Transverse colon (tissue), 4 donors: ENCODE measurements around the gene LBHD2. TPM values are rescaled to one million over a fixed set of nuclear protein-coding genes. Genes with fewer than 3 reads are reported as not detected.
A peak's percentile ranks its signal among the peaks of the same experiment; 100 is the strongest.
"Not testable (repeated sequence)": the region's sequence is repeated elsewhere in the genome, so short reads cannot be mapped to it uniquely, and the experiment has no call there.

ENCODE experiments used
- DNase-seq: peaks from one replicate; pipeline ENCODE4 v3.0.0-alpha.2; 2019
- H3K27ac ChIP-seq, 4 donors: fragments of 200-600 bp; sonication (generic); 2 replicates each; pipeline ENCODE4 v1.5.1; 2016 to 2018; ENCODE audit warnings: inconsistent platforms in 4 of 4
- H3K27me3 ChIP-seq: fragments of 200-600 bp; sonication (generic); 2 replicates; pipeline ENCODE4 v1.5.1; 2017; ENCODE audit warnings: inconsistent platforms
- H3K36me3 ChIP-seq, 4 donors: fragments of 200-600 bp; sonication (generic); 2 replicates each; pipeline ENCODE4 v1.5.1; 2017 to 2019; ENCODE audit warnings: inconsistent platforms in 4 of 4
- H3K4me1 ChIP-seq, 4 donors: fragments of 200-600 bp; sonication (generic); 2 replicates each; pipeline ENCODE4 v1.5.1; 2017 to 2020; ENCODE audit warnings: inconsistent platforms in 4 of 4
- H3K4me3 ChIP-seq, 4 donors: fragments of 200-600 bp; sonication (generic); 1 replicate in 1 of 4; 2 replicates in 3 of 4; pipeline versions ENCODE4 v1.5.1 to v1.6.1; 2017 to 2019; ENCODE audit warnings: inconsistent platforms in 4 of 4
- H3K9me3 ChIP-seq, 2 donors: fragments of 200-600 bp; sonication (generic); 2 replicates each; pipeline ENCODE4 v1.5.1; 2017 to 2019; ENCODE audit warnings: inconsistent platforms in 2 of 2
- CTCF ChIP-seq, 5 experiments: fragments of 200-600 bp in 3 of 5; fragments of 450-650 bp in 2 of 5; sonication (generic) in 3 of 5; IDR thresholded peaks; 1 replicate in 2 of 5; 2 replicates in 3 of 5; pipeline ENCODE4 v1.5.1; 2016 to 2017; ENCODE audit warnings: antibody characterized with exemption in 5 of 5, inconsistent platforms in 3 of 5, mild to moderate bottlenecking in 2 of 5, moderate library complexity in 1 of 5
- EP300 ChIP-seq: sonication (generic); formaldehyde crosslinking; IDR thresholded peaks from one replicate; pipeline ENCODE4 v1.6.1; 2017; ENCODE audit warnings: antibody characterized with exemption, low read depth
- POLR2A ChIP-seq: fragments of 450-650 bp; IDR thresholded peaks from one replicate; pipeline ENCODE4 v1.6.1; 2016; ENCODE audit warnings: antibody characterized with exemption, mild to moderate bottlenecking, moderate library complexity
- POLR2AphosphoS5 ChIP-seq, 3 donors: sonication (generic); formaldehyde crosslinking; IDR thresholded peaks; one replicate each; pipeline ENCODE4 v1.6.1; 2016; ENCODE audit warnings: antibody characterized with exemption in 3 of 3
- WGBS, 2 donors: methylation state at CpG; one replicate each; pipeline ENCODE4 v1.1.5; 2018; ENCODE audit warnings: low coverage in 1 of 2; 5-methylcytosine and 5-hydroxymethylcytosine counted together
- in situ Hi-C, 4 donors: fragments of 200-750 bp; cut with MboI; loops; one replicate each; pipeline versions ENCODE4 v1.15.0 to v1.15.1; 2017; ENCODE audit warnings: low sequenced_read_pairs in 3 of 4, low pct_ligation_motif_present in 1 of 4, low pct_unique_long_range_greater_than_20kb in 1 of 4
- intact Hi-C: fragments of 100-400 bp; cut with DNase I; formaldehyde crosslinking; loops from one replicate; pipeline ENCODE4 v1.15.1; 2023; ENCODE audit warnings: low total_unique reads
- total RNA-seq, 4 donors: library from RNA; depleted of rRNA; stranded (reverse); fragments of >200 nt; gene quantifications; one replicate each; pipeline ENCODE4 v1.1.0, GENCODE V29; 2016

LBHD2 gene
- not detected for total RNA-seq

GRCh38 chr14:103084021-103084919 is at the start of gene LBHD2:
Gene LBHD2 (plus strand): TSS chr14:103084210. CDS start chr14:103086013, 1,803 bp downstream.
- in situ Hi-C loops (loop anchor here in 2 of 4 donors (10.0 to 25.0 kb wide), 2 partner anchors 201 to 203 kb away; no protein-coding TSS in a partner anchor), intact Hi-C loops (no loop called here)
- DNase-seq = no peak
- H3K27ac ChIP-seq = no peak within 1 kb of the TSS
- WGBS, 2 donors = 21 to 45% methylated on average over 2 to 38 of the region's 61 CpGs
- peaks cover 0 to 7% (median 6%) of the 10 kb centered on the region in 4 donors for H3K4me1 ChIP-seq
- H3K36me3 ChIP-seq = no peaks in the 10 kb centered on the region
- peak within 1 kb of the TSS in 1 of 4 donors; percentile 20 for H3K4me3 ChIP-seq
- no peak for TF ChIP-seq POLR2A
- TF ChIP-seq CTCF (IDR thresholded peaks at IDR 0.05) = no peak
- TF ChIP-seq POLR2AphosphoS5 (IDR thresholded peaks at IDR 0.05) = no peak
- no peak for TF ChIP-seq EP300
- H3K27me3 ChIP-seq = peaks cover 26% of the 10 kb centered on the region
- H3K9me3 ChIP-seq = no peaks in the 10 kb centered on the region

GRCh38 chr14:103041464-103041863 is 42.5 kb upstream of the LBHD2 start:
- intact Hi-C loops = no loop called here
- Histone ChIP-seq H3K9me3 (no peaks in the 10 kb centered on the region), H3K27me3 (no peaks in the 10 kb centered on the region), H3K27ac (no peak overlapping the region), H3K4me3 (no peak overlapping the region), H3K36me3 (peaks cover 0 to 5% (median 0%) of the 10 kb centered on the region in 4 donors), H3K4me1 (peaks cover 5 to 23% (median 7%) of the 10 kb centered on the region in 4 donors)
- 70 to 97% methylated on average over 2 to 20 of the region's 20 CpGs for WGBS, 2 donors
- in situ Hi-C loops = no loop called here
- TF ChIP-seq EP300 (no peak), POLR2AphosphoS5 (IDR thresholded peaks at IDR 0.05) (no peak), POLR2A (no peak), CTCF (IDR thresholded peaks at IDR 0.05) (no peak)
- no peak for DNase-seq

GRCh38 chr14:103043257-103044015 is 40.6 kb upstream of the LBHD2 start:
- in situ Hi-C loops = no loop called here
- DNase-seq = no peak
- H3K4me1 ChIP-seq = peaks cover 5 to 25% (median 7%) of the 10 kb centered on the region in 4 donors
- intact Hi-C loops = no loop called here
- TF ChIP-seq POLR2A = no peak
- no peak for TF ChIP-seq CTCF (IDR thresholded peaks at IDR 0.05)
- TF ChIP-seq POLR2AphosphoS5 (IDR thresholded peaks at IDR 0.05) = no peak
- TF ChIP-seq EP300 = no peak
- no peaks in the 10 kb centered on the region for H3K27me3 ChIP-seq
- H3K27ac ChIP-seq = no peak overlapping the region
- no peaks in the 10 kb centered on the region for H3K9me3 ChIP-seq
- WGBS, 2 donors = 88 to 90% methylated on average over 7 to 8 of the region's 8 CpGs
- no peak overlapping the region for H3K4me3 ChIP-seq
- peaks cover 0 to 5% (median 0%) of the 10 kb centered on the region in 4 donors for H3K36me3 ChIP-seq

GRCh38 chr14:103045371-103045869 is 38.6 kb upstream of the LBHD2 start:
- TF ChIP-seq CTCF (IDR thresholded peaks at IDR 0.05) (no peak), EP300 (no peak), POLR2AphosphoS5 (IDR thresholded peaks at IDR 0.05) (no peak), POLR2A (no peak)
- intact Hi-C loops (no loop called here), in situ Hi-C loops (no loop called here)
- H3K36me3 ChIP-seq = peaks cover 0 to 5% (median 0%) of the 10 kb centered on the region in 4 donors
- no peak overlapping the region for H3K4me3 ChIP-seq
- DNase-seq = no peak
- H3K27me3 ChIP-seq = no peaks in the 10 kb centered on the region
- no peak overlapping the region for H3K27ac ChIP-seq
- WGBS, 2 donors = 46 to 51% methylated on average over 6 to 15 of the region's 15 CpGs
- no peaks in the 10 kb centered on the region for H3K9me3 ChIP-seq
- peaks cover 5 to 25% (median 7%) of the 10 kb centered on the region in 4 donors for H3K4me1 ChIP-seq

- intact Hi-C loops, H3K9me3 ChIP-seq, in situ Hi-C loops, H3K27me3 ChIP-seq, DNase-seq, H3K4me3 ChIP-seq, H3K27ac ChIP-seq, H3K36me3 ChIP-seq: not testable (repeated sequence)
- 90 to 93% methylated on average over 3 to 8 of the region's 8 CpGs for WGBS, 2 donors
- H3K4me1 ChIP-seq = peaks cover 7 to 37% (median 11%) of the 10 kb centered on the region in 4 donors
Observed at GRCh38 chr14:103047453-103047852, 36.6 kb upstream of the LBHD2 start.
